ENCODE data around the gene SCT.

Gene SCT

DNA sequence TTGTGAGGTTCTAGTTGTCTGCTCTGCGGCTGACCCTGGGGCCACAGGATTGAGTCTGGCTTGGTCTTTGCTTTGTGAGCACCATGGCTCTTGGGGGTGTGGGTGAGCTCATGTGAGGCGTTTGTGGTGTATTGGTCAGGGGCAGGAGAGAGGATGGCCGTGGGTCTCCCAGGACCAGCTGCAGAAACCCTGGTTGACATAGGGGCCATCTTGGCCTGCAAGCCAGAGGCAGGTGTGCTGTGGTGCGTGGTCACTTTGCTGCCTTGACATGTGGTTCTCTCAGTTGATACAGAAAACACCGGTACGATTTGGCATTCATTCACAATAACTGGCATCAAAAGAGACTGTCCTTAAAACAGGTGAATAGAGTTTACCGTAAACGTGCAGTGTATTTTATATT, 39.4 kb downstream of the SCT start:
- TF ChIP-seq ZFX (IDR thresholded peaks at IDR 0.05; ENCODE audit: borderline replicate concordance): no peak
- no peak for TF ChIP-seq CTCF (IDR thresholded peaks at IDR 0.05)
- H3K27ac ChIP-seq: no peak overlapping the region

GRCh38 chr11:586376-587316, 40.3 kb downstream of the SCT start:
- no peak overlapping the region for H3K27ac ChIP-seq
- TF ChIP-seq CTCF (IDR thresholded peaks at IDR 0.05): no peak
- no peak for TF ChIP-seq ZFX (IDR thresholded peaks at IDR 0.05; ENCODE audit: borderline replicate concordance)

- TF ChIP-seq CTCF (IDR thresholded peaks at IDR 0.05) (no peak), ZFX (IDR thresholded peaks at IDR 0.05; ENCODE audit: borderline replicate concordance) (no peak)
- no peak overlapping the region for H3K27ac ChIP-seq
Measured at GRCh38 chr11:584287-584686, 42.7 kb downstream of the SCT start.

DNA sequence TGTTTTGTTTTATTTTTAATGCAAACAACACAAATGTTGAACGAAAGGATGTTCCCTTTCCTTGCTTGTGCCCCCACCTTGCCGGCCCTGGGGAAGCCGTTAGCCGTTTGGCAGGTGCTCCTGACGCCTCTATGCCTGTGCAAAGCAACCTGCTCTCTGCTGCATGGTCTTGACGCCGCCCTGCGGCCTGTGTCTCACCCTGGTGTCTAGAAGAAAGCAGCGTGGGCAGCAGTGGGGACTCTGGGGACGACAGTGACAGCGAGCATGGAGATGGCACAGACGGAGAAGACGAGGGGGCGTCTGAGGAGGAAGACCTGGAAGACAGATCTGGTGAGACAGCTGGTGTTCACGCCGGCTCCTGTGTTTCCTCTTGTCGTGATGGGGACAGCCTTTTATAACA, 45.2 kb downstream of the SCT start:
- H3K27ac ChIP-seq: no peak overlapping the region
- TF ChIP-seq CTCF (IDR thresholded peaks at IDR 0.05): no peak

- TF ChIP-seq CTCF (IDR thresholded peaks at IDR 0.05) (no peak), ZFX (IDR thresholded peaks at IDR 0.05; ENCODE audit: borderline replicate concordance) (no peak)
- H3K27ac ChIP-seq: no peak overlapping the region
Measured at GRCh38 chr11:581342-581741, 45.6 kb downstream of the SCT start.

GRCh38 chr11:579830-580601, 47.0 kb downstream of the SCT start:
- no peak overlapping the region for H3K27ac ChIP-seq
- TF ChIP-seq CTCF (IDR thresholded peaks at IDR 0.05): no peak
